ENCODE measurements around the gene LAMB2. TPM values are rescaled to one million over a fixed set of nuclear protein-coding genes. Genes with fewer than 3 reads are reported as not detected.

Gene LAMB2
- total RNA-seq, 1 experiment from 2014 or later = 121 TPM

DNA sequence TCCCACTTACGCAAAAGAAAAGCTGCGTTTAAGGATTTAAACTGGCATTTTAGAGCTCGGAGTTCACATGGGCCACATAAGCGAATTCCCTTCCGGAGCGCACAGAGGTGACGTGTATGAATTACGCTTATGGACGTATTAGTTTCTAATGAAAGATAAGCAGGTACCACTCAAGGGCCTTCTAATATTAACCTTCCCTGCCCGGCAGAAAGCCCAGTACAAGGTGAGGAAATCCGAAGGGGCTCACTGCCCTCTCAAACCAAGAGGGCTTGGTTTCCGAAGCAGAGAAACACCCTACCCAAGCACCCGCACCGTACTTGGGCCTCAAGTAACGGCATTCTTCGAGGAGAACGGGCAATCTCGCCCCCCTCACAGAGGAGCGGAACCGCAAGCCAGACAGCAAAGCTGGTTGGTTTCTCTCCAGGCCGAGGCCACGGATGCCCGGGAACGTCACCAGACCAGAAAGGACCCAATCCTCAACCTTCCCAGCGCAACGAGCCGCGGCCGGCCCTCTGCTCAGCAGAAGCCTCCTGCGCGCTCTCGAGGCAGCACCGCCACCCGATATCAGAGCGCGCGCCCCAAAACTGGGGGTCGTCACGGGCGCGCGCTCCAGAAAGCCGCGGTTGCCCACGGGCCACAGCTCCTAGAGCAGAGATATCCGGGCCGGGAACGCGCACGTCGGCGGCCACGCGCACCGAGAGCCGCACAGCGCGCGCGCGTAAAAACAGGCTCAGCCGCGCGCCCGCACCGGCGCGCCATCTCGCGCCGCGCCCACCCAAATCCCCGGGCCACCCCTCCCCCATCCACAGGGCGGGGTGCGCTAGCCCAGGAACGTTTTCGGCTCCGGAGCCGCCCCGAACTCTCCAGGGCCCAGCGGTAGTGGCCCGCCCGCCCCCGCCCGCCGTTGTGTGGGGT is 39.7 kb downstream of the LAMB2 start:
- Histone ChIP-seq H2AK5ac (ENCODE audit: insufficient read length, low read length) (no peak overlapping the region), H4K5ac (ENCODE audit: insufficient read length, low read depth, low read length) (no peak overlapping the region), H2AFZ (ENCODE audit: low read length) (no peak overlapping the region), H3K79me1 (ENCODE audit: insufficient read depth, low read depth, low read length, poor library complexity, severe bottlenecking) (peaks cover 4% of the 10 kb centered on the region), H3K4me2 (ENCODE audit: insufficient read depth, insufficient read length, low read length) (peak overlapping the region; percentile 85), H4K20me1 (ENCODE audit: control insufficient read depth, insufficient read depth, insufficient read length) (no peaks in the 10 kb centered on the region), H3K23ac (ENCODE audit: insufficient read length, low read depth, low read length) (no peak overlapping the region), H3K27ac (ENCODE audit: insufficient read length, low read depth, low read length) (peak overlapping the region; percentile 79), H3K9ac (ENCODE audit: extremely low read depth, insufficient read length, low read length) (peak overlapping the region; percentile 90), H3K56ac (ENCODE audit: insufficient read length, low read depth, low read length) (no peak overlapping the region), H2BK20ac (ENCODE audit: low read depth, low read length, poor library complexity, severe bottlenecking) (no peak overlapping the region), H3K9me3 (ENCODE audit: control insufficient read depth, low read depth, low read length) (no peaks in the 10 kb centered on the region), H3K4ac (ENCODE audit: low read depth, low read length) (no peak overlapping the region; the same call in 1 of the 2 replicates), H3K79me2 (ENCODE audit: insufficient read depth, low read length) (peaks cover 38% of the 10 kb centered on the region), H3K27me3 (ENCODE audit: insufficient read depth, low read length) (no peaks in the 10 kb centered on the region), H3K18ac (ENCODE audit: insufficient read length, low read depth, low read length) (peak overlapping the region; percentile 18), H3T11ph (ENCODE audit: low read length) (no peak overlapping the region), H2BK15ac (ENCODE audit: low read depth, low read length) (no peak overlapping the region), H4K8ac (replicated peaks; ENCODE audit: insufficient read length, low read depth, low read length) (no peak overlapping the region), H2BK5ac (ENCODE audit: insufficient read length, low read length) (no peak overlapping the region), H3K4me1 (ENCODE audit: insufficient read depth, low read length) (peaks cover 2% of the 10 kb centered on the region; the same call in 1 of the 2 replicates), H3K23me2 (ENCODE audit: insufficient read length, low read depth, low read length, poor library complexity, severe bottlenecking) (peaks cover 7% of the 10 kb centered on the region), H2BK120ac (ENCODE audit: low read depth, low read length, poor library complexity, severe bottlenecking) (no peak overlapping the region), H4K91ac (ENCODE audit: insufficient read length, low read depth, low read length) (no peak overlapping the region), H3K14ac (ENCODE audit: insufficient read depth, low read length) (peak overlapping the region; percentile 87), H2BK12ac (ENCODE audit: insufficient read length, low read depth, low read length) (no peak overlapping the region)
- TF ChIP-seq, protein P1, sequence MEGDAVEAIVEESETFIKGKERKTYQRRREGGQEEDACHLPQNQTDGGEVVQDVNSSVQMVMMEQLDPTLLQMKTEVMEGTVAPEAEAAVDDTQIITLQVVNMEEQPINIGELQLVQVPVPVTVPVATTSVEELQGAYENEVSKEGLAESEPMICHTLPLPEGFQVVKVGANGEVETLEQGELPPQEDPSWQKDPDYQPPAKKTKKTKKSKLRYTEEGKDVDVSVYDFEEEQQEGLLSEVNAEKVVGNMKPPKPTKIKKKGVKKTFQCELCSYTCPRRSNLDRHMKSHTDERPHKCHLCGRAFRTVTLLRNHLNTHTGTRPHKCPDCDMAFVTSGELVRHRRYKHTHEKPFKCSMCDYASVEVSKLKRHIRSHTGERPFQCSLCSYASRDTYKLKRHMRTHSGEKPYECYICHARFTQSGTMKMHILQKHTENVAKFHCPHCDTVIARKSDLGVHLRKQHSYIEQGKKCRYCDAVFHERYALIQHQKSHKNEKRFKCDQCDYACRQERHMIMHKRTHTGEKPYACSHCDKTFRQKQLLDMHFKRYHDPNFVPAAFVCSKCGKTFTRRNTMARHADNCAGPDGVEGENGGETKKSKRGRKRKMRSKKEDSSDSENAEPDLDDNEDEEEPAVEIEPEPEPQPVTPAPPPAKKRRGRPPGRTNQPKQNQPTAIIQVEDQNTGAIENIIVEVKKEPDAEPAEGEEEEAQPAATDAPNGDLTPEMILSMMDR (conservative IDR thresholded peaks at IDR 0.05) = no peak
- H3K27ac Mint-ChIP-seq = peak overlapping the region; percentile 95 to 98 (median 95); a peak in 6 of 7 replicates
- H3K4me3 Mint-ChIP-seq = peak overlapping the region; percentile 89 to 95
- H3K36me3 Mint-ChIP-seq (ENCODE audit: insufficient read depth in 1 of 3, low read depth in 3 of 3) = peaks cover 17 to 51% (median 41%) of the 10 kb centered on the region in 3 experiments
- peak; percentile 75 for DNase-seq
- H3K9me3 Mint-ChIP-seq = no peaks in the 10 kb centered on the region
- H3K27me3 Mint-ChIP-seq (ENCODE audit: low read depth) = no peaks in the 10 kb centered on the region
- H3K4me1 Mint-ChIP-seq = peaks cover 9 to 19% of the 10 kb centered on the region in 2 experiments
- WGBS (ENCODE audit: extremely low coverage, insufficient read length, low lambda C conversion rate) = no CpG with 5 or more reads among the region's 86 CpGs
